Medulla oblongata (tissue), 1 donor: Measurements from ENCODE around the gene ITGB5.

ENCODE experiments used
- DNase-seq: peaks from one replicate; pipeline ENCODE4 v3.0.0-alpha.2; 2015; ENCODE audit errors: extremely low spot score

Gene ITGB5

DNA sequence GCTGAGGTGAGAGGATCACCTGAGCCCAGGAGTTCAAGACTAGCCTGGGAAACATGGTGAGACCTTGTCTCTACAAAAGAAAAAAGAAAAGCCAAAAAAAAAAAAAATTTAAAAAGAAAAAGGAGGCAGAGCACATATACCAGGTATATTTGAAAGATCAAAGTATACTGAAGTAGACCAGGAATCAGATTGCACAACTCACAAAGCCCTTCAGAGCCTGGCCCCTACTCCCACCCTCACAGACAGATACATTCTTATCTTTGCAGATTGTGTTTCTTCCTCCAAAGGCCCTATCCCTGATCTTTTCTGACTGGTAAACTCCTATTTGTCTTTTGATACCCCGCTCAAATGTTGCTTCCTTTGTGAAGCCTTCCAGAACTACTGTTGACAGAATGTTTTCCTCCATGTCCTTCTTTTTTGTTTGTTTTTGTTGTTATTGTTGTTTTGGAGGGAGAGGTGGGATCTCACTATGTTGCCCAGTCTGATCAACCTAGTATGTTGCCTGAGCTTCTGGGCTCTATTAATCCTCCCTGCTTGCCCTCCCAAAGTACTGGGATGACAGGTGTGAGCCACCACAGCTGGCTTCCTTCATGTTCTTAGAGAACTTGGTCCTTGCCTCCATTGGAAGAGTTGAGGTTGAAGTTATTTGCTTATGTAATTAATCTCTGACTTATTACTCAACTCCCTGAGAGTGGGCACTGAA is 9.8 kb upstream of the ITGB5 start:
- no peak for DNase-seq

GRCh38 chr3:124895756-124896155 is 8.6 kb upstream of the ITGB5 start:
- DNase-seq = no peak

DNA sequence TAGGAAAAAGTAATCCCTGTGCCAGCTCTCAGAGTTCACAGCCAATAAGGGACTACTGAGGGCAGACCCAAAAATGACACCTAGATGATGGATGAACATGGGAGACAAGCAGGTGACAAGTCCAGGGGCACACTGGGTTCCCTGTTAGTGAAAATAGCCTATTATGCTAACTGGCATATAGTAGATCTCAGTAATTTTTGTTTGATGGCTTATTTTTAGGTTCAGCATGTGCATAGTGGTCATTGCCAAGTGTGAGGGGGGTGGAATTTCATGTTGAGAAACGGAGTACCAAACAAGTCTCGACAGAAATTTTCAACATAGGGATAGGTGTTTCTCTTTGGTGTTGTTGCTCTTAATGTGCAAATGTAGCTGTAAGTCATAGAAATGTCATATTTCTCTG is 6.4 kb upstream of the ITGB5 start:
- DNase-seq = no peak

- DNase-seq = no peak
These were observed 3.5 kb upstream of the ITGB5 start for GRCh38 chr3:124890573-124891190.

GRCh38 chr3:124888482-124889441 is 1.6 kb upstream of the ITGB5 start:
- no peak for DNase-seq

DNA sequence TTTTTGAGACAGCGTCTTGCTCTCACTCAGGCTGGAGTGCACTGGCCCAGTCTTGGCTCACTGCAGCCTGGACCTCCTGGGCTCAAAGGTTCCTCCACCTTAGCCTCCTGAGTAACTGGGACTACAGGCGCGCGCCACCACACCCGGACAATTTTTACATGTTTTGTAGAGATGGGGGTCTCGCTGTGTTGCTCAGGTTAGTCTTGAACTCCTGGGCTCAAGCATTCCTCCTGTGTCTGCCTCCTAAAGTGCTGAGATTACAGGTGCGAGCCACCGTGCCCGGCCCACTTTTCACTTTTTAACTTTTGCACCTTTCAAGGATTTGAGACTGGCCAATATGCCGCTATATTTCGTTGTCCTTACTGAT is 750 bp upstream of the ITGB5 start:
- no peak for DNase-seq

GRCh38 chr3:124886168-124887056 is 753 bp downstream of the ITGB5 start:
- peak; percentile 67 for DNase-seq

DNA sequence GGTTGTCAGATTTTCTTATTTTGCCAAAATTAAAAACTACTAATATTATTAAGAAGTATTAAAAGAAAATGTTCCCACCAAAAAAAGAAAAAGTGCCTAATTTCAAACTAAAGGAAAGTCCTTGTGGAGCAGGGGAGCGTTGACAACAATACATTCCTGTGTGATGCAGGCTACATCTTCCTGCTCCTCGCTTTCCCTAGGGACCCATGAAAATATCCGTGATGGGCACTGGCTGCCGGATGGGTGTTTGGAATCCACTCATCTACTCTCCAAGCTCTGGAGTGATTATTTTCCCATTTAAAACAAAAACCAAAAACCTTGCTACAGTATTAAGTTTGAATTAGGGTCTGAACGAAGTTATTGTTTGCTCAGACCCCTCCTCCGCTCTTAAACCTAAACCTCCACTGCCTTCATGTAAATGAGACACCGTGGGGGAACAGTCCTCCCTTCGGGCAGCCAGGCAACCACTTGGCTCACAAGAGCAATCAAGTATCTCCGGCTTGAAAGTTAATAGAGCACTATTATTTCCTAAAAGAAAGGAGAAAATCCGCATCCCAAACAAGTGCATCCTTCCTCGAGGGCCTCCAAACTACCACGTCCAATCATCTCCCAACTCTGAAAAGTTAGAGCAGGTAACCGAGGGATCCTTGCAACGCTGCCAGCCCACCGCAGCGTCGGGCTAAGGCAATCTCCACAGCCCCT is 1.5 kb downstream of the ITGB5 start:
- DNase-seq = peak; percentile 51

DNA sequence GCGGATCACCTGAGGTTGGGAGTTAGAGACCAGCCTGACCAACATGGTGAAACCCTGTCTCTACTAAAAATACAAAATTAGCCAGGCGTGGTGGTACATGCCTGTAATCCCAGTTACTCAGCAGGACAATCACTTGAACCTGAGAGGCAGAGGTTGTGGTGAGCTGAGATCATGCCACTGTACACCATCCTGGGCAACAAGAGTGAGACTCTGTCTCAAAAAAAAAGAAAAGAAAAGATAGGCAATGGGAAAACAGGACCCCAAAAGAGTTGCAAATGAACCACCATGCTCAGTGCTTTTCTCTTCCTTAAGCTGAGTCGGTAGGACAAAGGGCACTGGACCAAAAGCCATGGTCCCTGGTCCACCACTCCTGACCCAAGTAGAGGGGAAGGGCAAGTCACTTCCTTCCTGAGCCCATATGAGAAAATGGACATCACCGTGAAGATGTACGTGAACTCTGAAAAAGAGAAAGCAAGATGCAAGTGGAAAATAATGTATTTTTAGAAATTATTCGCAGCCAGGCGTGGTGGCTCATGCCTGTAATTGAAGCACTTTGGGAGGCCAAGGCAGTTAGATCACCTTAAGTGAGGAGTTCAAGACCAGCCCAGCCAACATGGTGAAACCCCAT is 2.6 kb downstream of the ITGB5 start:
- DNase-seq = no peak

DNA sequence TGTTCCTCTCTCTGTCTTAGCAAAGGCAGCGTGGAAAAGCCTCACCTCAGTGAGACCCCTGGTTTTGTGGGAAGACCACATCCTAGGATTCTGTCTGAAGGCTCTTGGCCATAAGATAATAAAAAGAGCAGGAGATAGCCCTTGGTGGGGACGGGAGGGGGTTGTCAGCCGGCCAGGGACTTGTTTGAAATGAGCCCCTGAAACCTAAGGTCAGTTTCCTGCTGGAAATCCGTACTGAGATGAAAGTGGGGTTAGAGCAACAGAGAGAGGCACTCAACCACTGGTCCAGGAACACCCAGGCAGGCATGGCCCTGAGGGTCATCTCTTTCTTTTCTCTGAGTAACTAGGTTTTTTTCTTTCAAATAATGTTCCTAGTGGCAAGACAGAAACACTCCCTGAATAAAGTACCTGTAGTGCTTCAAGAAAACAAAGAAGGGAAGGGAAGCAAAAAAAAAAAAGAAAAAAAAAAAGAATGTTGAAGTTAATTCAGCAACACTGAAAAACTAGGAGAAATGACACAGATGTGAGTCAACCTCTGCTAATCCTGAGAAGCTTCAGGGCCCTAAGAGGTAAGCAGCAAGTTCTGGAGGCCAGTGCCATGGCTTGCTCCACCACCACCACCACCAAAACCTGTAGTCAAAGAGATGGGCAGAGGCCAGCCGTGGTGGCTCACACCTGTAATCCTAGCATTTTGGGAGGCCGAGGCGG is 3.2 kb downstream of the ITGB5 start:
- no peak for DNase-seq

- DNase-seq = no peak
These were observed 4.1 kb downstream of the ITGB5 start for GRCh38 chr3:124882816-124883747.

DNA sequence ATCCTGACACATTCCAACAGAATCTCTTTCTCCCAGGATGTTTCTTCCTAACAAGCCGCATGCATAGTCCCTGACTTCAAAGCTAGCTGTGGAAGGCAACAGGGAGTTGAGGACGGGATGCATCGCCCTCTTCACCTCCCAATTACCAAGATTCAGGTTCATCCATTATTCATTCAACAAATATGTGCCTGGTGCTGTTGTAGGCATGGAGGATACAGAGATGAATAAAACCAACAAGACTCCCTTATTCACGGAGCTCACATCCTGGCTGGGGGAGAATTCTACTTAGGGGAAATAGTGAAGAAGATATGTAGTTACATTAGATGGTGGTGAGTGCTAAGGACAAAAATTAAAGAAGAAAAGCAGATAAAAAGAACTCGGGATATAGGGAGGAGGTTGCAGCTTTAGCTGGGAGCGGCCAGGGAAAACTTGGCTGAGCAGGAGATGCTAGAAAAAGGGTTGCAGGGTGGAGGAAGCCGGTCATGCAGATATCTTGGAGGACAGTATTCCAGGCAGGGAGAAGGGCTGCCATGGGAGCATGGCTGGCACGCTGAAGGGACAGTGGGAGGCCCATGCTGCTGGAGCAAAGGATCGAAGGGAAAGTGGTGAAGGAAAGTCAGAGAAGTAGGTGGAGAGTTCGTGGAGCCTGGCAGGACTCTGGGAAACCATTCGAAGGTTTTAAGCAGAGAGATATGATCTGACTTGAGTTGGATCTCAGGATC is 5.0 kb downstream of the ITGB5 start:
- no peak for DNase-seq

DNA sequence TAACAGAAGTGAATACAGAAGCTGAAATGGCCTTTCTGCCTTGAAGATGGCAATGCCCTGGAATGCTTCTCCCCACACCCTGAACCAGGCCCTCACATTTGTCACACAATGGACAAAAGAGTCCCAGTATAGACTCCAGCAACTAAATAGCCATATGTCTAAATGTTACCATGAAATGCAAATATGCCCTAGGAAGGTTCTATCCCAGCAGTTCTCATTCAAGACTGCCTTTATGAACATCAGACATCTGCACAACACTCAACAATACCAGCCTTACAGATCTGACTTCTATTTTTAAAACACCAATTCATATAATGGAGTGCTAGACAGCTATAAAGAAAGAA is 7.9 kb downstream of the ITGB5 start:
- no peak for DNase-seq

- peak; percentile 49 for DNase-seq
These were observed 8.4 kb downstream of the ITGB5 start for GRCh38 chr3:124878561-124879336.

- no peak for DNase-seq
These were observed 9.5 kb downstream of the ITGB5 start for GRCh38 chr3:124877674-124878073.

GRCh38 chr3:124876401-124876878 is 10.7 kb downstream of the ITGB5 start:
- peak; percentile 79 for DNase-seq

DNA sequence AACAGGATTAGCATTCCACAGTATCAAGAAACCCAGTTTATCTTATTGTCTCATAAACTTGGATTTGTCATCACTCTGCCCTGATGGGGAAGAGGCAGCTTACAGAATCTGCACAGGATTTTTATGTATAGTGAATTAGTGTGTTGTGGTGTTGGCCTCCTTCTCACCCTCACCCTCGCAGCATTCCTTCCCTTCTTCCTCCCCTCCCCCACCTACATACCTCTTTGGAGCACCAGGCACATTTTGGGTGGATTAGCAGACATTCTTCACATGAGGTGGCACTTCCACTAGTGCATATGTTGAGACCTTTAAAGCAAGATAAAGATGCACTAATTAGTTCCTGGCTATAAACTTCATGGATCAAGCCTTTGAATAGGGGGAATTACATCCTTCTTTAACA is 13.9 kb downstream of the ITGB5 start:
- no peak for DNase-seq
